ENCODE measurements around the gene ORC6.

ORC6 gene

DNA sequence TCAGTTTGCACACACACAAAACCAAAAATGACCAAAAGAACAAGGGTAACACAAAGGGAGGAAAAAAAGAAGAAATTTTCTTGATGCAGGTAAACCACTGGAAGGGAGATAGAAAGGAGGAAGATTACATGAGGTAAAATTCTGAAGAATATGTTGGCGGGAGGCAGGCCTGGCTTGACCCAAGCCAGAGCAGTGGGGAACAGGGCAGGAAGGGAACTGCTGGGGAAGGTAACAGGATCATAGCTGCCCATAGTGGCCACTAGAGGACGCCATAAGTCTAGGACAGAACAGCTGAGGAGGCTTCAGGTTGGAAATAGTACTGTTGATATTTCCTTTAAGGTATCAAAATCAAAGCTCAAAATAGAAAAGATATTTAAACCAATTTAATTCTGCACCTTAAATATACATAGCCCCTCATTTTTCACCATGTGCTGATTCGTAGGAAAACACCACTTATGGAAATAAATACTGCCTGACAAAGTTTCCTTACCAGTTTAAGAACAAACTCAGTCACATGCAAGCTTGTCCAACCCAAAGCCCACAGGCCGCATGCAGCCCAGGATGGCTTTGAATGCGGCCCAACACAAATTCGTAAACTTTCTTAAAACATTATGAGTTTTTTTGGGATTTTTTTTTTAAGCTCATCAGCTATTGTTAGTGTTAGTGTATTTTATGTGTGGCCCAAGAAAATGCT is 16.0 kb upstream of the ORC6 start:
- peak; percentile 96 for TF ChIP-seq CTCF (IDR thresholded peaks at IDR 0.05)

DNA sequence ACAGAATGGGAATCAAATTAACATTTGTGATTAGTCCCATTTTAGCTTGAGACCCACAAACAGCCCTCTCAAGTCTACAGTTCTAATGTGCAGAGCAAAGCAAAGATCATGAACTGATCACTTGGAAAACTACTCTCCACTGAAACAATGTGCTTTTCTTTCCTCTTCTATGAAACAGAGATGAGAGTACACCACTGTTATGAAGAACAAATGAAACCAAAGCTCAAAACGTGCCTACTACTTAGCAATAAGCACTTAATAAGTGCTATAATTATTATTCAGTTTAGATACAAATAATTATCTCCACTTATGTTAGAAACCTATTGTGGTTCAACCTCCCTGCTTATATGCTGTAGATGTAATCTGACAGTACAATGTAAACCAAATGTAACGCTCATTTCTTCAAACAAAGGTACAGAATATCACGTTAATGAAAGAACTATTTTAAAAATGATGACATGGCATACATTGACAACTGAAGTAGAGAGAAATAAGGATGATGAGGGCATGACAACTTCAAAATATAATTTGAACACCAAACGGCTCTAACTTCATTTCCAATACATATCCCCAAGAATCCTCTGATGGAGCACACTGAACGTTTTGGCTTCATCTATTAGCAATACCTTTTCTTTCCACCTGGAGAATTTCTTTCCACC is 2.5 kb upstream of the ORC6 start:
- TF ChIP-seq CTCF (IDR thresholded peaks at IDR 0.05) = no peak

DNA sequence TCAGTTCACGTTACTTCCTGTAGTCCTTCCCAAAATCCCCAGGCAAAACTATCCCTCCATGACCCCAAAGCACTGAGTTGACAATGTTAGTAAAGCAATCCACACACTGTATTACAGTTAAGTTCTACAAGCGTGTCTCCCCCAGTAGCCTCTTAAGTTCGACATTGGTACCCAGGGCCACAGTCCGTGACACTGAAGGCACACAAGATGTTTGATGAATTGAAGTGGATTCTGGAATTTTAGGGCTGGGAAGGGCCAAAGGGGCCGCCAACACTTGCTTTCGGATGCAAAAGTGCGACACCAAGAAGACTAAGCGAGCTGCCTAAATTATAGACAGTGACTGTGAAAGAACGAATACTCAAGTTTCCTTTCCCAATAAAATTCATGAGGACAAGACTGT is 2.0 kb upstream of the ORC6 start:
- no peak for TF ChIP-seq CTCF (IDR thresholded peaks at IDR 0.05)

DNA sequence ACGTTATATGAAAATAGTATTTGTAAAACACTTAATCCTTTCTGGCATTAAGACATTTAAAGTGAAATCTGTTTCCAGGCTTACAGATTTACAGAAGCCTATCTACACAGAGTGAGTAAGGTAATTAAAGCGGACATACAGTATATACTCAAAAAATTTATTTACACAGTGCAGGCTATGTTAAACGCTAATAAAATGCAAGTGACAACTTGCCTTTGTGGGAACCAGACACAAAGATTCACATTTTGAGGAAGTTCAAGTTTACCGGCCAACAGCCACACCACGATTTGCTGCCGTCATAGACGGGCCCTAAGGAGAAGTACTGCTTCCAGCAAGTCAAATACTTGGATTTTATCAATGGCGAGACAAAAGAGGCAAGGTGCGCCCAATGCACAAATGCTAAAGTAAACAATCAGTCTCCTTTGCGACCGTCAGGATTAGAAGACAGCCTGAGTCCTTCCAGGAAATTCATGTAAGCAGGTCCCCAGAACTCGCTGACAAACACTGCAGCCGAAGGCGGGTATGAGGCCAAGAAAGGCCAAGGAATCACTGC is 1.3 kb upstream of the ORC6 start:
- no peak for TF ChIP-seq CTCF (IDR thresholded peaks at IDR 0.05)

- TF ChIP-seq CTCF (IDR thresholded peaks at IDR 0.05) = peak; percentile 35; the same call in 1 of the 2 replicates
These were observed 650 bp upstream of the ORC6 start, which contains the start of gene VPS35 for GRCh38 chr16:46688654-46689364. Gene VPS35, minus strand, starts transcription at chr16:46689178. Its CDS starts 45 bp downstream, at chr16:46689133.

GRCh38 chr16:46690281-46691178 is 1.1 kb downstream of the ORC6 start:
- TF ChIP-seq CTCF (IDR thresholded peaks at IDR 0.05) = no peak

- TF ChIP-seq CTCF (IDR thresholded peaks at IDR 0.05) = no peak
These were observed 2.3 kb downstream of the ORC6 start for GRCh38 chr16:46691726-46692125.

All from LNCAP (cell line).